IPS-11a (cell line): ENCODE measurements around the gene RAB5IF.

ENCODE experiments used
- H3K4me3 ChIP-seq: one replicate; pipeline ENCODE4 v1.5.1; 2013; ENCODE audit warnings: low read depth, low read length, control low read depth

RAB5IF gene

DNA sequence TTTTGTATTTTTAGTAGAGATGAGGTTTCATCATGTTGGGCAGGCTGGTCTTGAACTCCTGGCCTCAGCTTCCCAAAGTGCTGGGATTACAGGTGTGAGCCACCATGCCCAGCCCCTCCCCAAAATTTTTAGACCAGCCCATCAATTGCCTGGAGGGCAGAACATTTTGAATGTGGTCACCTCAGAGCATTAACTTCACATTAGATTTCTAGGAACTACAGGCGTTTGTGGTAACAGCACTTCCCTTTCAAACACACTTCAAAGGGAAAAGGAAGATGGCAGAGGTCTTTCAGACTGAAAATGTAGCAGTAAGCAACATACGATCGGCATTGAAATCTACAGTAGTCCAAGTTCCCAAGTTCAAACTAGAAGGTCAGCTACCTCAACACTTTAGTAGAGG is 52.7 kb downstream of the RAB5IF start:
- H3K4me3 ChIP-seq, result no peak overlapping the region
